Neuronal stem cell (in vitro differentiated cells): Measurements from ENCODE around the gene BAG2.

Source experiments
- DNase-seq: peaks from one replicate; pipeline ENCODE4 v3.0.0-alpha.2; 2013; ENCODE audit warnings: low spot score
- H2AFZ ChIP-seq: one replicate; pipeline ENCODE4 v1.6.1; 2013; ENCODE audit warnings: mild to moderate bottlenecking, low read length, inconsistent platforms
- H2AK5ac ChIP-seq: 2 replicates; pipeline ENCODE4 v1.6.1; 2013; ENCODE audit warnings: low read depth, mild to moderate bottlenecking, inconsistent platforms, low read length, moderate library complexity, mixed read lengths
- H2BK120ac ChIP-seq: 2 replicates; pipeline ENCODE4 v1.6.1; 2013; ENCODE audit warnings: low read depth, mild to moderate bottlenecking, inconsistent platforms, low read length, moderate library complexity, mixed read lengths
- H2BK12ac ChIP-seq: one replicate; pipeline ENCODE4 v1.6.1; 2013; ENCODE audit warnings: low read length, inconsistent platforms
- H2BK15ac ChIP-seq: 2 replicates; pipeline ENCODE4 v1.6.1; 2013; ENCODE audit warnings: mild to moderate bottlenecking, low read length, inconsistent platforms, mixed read lengths
- H2BK5ac ChIP-seq: one replicate; pipeline ENCODE4 v1.6.1; 2013; ENCODE audit warnings: inconsistent platforms, mild to moderate bottlenecking, low read length, moderate library complexity
- H3K14ac ChIP-seq: one replicate; pipeline ENCODE4 v1.6.1; 2013; ENCODE audit warnings: low read length, inconsistent platforms
- H3K18ac ChIP-seq: 2 replicates; pipeline ENCODE4 v1.6.1; 2013; ENCODE audit warnings: low read length, inconsistent platforms
- H3K23ac ChIP-seq: 2 replicates; pipeline ENCODE4 v1.6.1; 2013; ENCODE audit warnings: low read depth, mild to moderate bottlenecking, mixed read lengths, low read length, inconsistent platforms; ENCODE audit not compliant: poor library complexity
- H3K27ac ChIP-seq: replicated peaks from 3 replicates; pipeline ENCODE4 v1.5.1; 2013; ENCODE audit warnings: low read length, inconsistent platforms
- H3K27me3 ChIP-seq, 3 experiments: 2 replicates each; pipeline ENCODE4 v1.6.1; 2013; ENCODE audit warnings: low read length in 3 of 3, mild to moderate bottlenecking in 2 of 3, inconsistent platforms in 1 of 3, low read depth in 1 of 3, mixed read lengths in 1 of 3, moderate library complexity in 1 of 3; ENCODE audit not compliant: control insufficient read depth in 3 of 3, insufficient read depth in 3 of 3
- H3K36me3 ChIP-seq, 2 donors: replicated peaks in 1 of 2; 2 replicates each; pipeline ENCODE4 v1.6.1; 2013; ENCODE audit warnings: low read length in 2 of 2; ENCODE audit not compliant: control insufficient read depth in 2 of 2, insufficient read depth in 2 of 2
- H3K4ac ChIP-seq: 2 replicates; pipeline ENCODE4 v1.6.1; 2013; ENCODE audit warnings: inconsistent platforms, mild to moderate bottlenecking, low read length, moderate library complexity
- H3K4me1 ChIP-seq, 2 donors: 1 replicate in 1 of 2; 2 replicates in 1 of 2; pipeline ENCODE4 v1.6.1; 2013; ENCODE audit warnings: low read length in 2 of 2, low read depth in 1 of 2; ENCODE audit not compliant: control insufficient read depth in 2 of 2, insufficient read depth in 1 of 2
- H3K4me2 ChIP-seq: one replicate; pipeline ENCODE4 v1.6.1; 2013; ENCODE audit warnings: mild to moderate bottlenecking, low read length, inconsistent platforms; ENCODE audit not compliant: insufficient read depth, poor library complexity, severe bottlenecking
- H3K4me3 ChIP-seq, 2 donors: 2 replicates each; pipeline ENCODE4 v1.5.1; 2013; ENCODE audit warnings: low read length in 2 of 2, mild to moderate bottlenecking in 2 of 2, inconsistent platforms in 1 of 2, moderate library complexity in 1 of 2
- H3K79me1 ChIP-seq: one replicate; pipeline ENCODE4 v1.6.1; 2013; ENCODE audit warnings: low read depth, mild to moderate bottlenecking, inconsistent platforms, low read length, moderate library complexity
- H3K9ac ChIP-seq: one replicate; pipeline ENCODE4 v1.6.1; 2013; ENCODE audit warnings: mild to moderate bottlenecking, low read depth, low read length, inconsistent platforms; ENCODE audit not compliant: poor library complexity
- H3K9me3 ChIP-seq, 2 donors: replicated peaks in 1 of 2; 2 replicates each; pipeline versions ENCODE3 to v1.6.1; 2013; ENCODE audit warnings: low read length in 2 of 2, mild to moderate bottlenecking in 2 of 2, inconsistent platforms in 1 of 2, low read depth in 1 of 2, mixed read lengths in 1 of 2, moderate library complexity in 1 of 2; ENCODE audit not compliant: control insufficient read depth in 2 of 2, insufficient read depth in 1 of 2
- H4K8ac ChIP-seq: one replicate; pipeline ENCODE4 v1.6.1; 2013; ENCODE audit warnings: low read depth, mild to moderate bottlenecking, inconsistent platforms, low read length, moderate library complexity
- H4K91ac ChIP-seq: one replicate; pipeline ENCODE4 v1.6.1; 2013; ENCODE audit warnings: low read length, low read depth, mild to moderate bottlenecking, inconsistent platforms; ENCODE audit not compliant: poor library complexity
- whole genome bisulfite sequencing, 2 donors: extraction: QIAGEN DNeasy Blood & Tissue Kit; methylation state at CpG; one replicate each; pipeline ENCODE4 v1.1.7; 2013; ENCODE audit warnings: missing lambda C conversion rate in 2 of 2, mixed read lengths in 1 of 2; ENCODE audit not compliant: insufficient read length in 2 of 2, insufficient replicate concordance in 1 of 2; ENCODE audit errors: extremely low coverage in 2 of 2; 5-methylcytosine and 5-hydroxymethylcytosine counted together

BAG2 gene

DNA sequence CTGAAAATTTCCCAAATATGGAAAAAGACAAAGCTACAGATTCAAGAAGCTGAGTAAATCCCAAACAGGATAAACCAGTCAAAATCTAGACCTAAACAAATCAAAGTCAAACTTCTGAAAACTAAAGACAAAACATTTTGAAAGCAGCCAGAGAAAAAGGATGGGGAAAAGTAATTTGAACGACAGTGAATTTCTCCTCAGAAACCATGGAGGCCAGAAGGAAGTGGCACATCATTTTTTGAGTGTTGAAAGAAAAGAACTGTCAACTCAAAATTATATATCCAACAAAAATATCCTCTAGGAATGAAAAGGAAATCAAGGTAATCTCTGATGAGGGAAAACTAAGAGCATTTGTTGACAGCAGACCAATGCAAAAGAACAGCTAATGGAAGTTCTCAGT is 43.1 kb downstream of the BAG2 start:
- Histone ChIP-seq H2AK5ac (no peak overlapping the region), H2BK5ac (no peak overlapping the region), H2AFZ (no peak overlapping the region), H3K4me2 (no peak overlapping the region), H2BK12ac (no peak overlapping the region), H3K79me1 (peaks cover 3% of the 10 kb centered on the region), H3K36me3 (no peaks in the 10 kb centered on the region), H3K9ac (no peak overlapping the region), H4K91ac (no peak overlapping the region), H4K8ac (no peak overlapping the region), H3K9me3 (peaks cover 1 to 34% of the 10 kb centered on the region in 2 donors), H3K27ac (no peak overlapping the region), H3K27me3 (no peaks in the 10 kb centered on the region), H3K18ac (no peak overlapping the region), H3K23ac (no peak overlapping the region), H3K4me1 (no peaks in the 10 kb centered on the region), H3K14ac (no peak overlapping the region), H3K4ac (no peak overlapping the region), H2BK15ac (no peak overlapping the region), H3K4me3 (no peak overlapping the region), H2BK120ac (no peak overlapping the region)
- no CpG with 5 or more reads among the region's 1 CpG for WGBS, 2 donors
- DNase-seq: no peak

DNA sequence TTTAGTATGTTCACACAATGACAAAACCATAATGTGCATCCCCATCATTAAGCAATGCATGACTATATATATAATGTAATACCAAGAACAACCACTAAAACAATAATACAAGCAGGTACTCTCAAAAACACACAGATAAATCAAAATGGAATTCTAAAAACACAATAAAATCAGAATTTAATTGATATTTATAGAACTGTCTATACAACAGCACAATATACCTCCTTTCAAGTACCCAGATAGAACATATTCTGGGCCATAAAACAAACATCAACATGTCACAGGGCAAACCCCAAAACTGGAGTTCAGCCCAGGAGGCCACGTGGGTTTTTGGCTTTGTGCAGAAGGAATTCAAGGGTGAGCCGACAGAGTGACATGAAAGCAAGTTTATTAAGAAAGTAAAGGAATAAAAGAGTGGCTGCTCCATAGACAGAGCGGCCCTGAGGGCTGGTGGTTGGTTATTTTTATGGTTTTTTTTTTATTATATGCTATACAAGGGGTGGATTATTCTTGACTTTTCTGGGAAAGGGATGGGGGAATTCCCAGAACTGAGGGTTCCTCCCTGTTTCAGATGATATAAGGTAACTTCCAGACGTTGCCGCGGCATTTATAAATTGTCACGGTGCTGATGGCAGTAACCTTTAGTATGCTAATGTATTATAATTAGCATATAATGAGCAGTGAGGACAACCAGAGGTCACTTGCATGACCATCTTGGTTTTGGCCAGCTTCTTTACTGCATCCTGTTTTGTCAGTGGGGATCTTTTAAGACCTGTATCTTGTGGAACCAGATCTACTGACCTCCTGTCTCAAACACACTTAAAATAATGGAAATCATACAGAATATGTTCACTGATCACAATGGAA is 44.3 kb downstream of the BAG2 start:
- H2BK12ac ChIP-seq: no peak overlapping the region

DNA sequence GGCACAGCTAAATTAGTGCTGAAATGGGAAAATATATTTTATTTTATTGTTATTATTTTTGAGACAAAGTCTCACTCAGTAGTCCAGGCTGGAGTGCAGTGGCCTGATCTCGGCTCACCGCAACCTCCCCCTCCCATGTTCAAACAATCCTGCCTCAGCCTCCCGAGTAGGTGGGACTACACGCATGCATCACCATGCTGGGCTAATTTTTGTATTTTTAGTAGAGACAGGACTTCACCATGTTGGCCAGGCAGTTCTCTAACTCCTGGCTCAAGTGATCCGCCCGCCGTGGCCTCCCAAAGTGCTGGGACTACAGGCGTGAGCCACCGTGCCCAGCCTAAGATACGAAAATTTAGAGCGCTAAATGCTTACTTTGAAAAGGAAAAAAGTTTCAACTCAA is 45.1 kb downstream of the BAG2 start:
- Histone ChIP-seq H3K27me3 (no peaks in the 10 kb centered on the region), H2BK15ac (no peak overlapping the region), H2BK12ac (no peak overlapping the region), H3K4ac (no peak overlapping the region), H3K79me1 (peaks cover 3% of the 10 kb centered on the region), H3K18ac (no peak overlapping the region), H3K36me3 (no peaks in the 10 kb centered on the region), H4K91ac (no peak overlapping the region), H3K4me2 (no peak overlapping the region), H3K23ac (no peak overlapping the region), H2AK5ac (no peak overlapping the region), H3K27ac (no peak overlapping the region), H2AFZ (no peak overlapping the region), H2BK5ac (no peak overlapping the region), H3K9me3 (peaks cover 1 to 37% of the 10 kb centered on the region in 2 donors), H4K8ac (no peak overlapping the region), H3K14ac (no peak overlapping the region), H3K9ac (no peak overlapping the region), H3K4me1 (no peaks in the 10 kb centered on the region), H2BK120ac (no peak overlapping the region), H3K4me3 (no peak overlapping the region)
- whole genome bisulfite sequencing, 2 donors: no CpG with 5 or more reads among the region's 11 CpGs
- no peak for DNase-seq

More for the DNA sequence above, 44.3 kb downstream of the BAG2 start:
- Histone ChIP-seq H3K4me3 (no peak overlapping the region), H3K4me2 (no peak overlapping the region), H3K27ac (no peak overlapping the region), H3K14ac (no peak overlapping the region), H4K8ac (no peak overlapping the region), H3K18ac (no peak overlapping the region), H3K9ac (no peak overlapping the region), H2BK5ac (no peak overlapping the region), H4K91ac (no peak overlapping the region), H2AFZ (no peak overlapping the region), H2BK15ac (no peak overlapping the region), H3K4me1 (no peaks in the 10 kb centered on the region), H2AK5ac (no peak overlapping the region), H3K23ac (no peak overlapping the region), H3K4ac (no peak overlapping the region), H3K79me1 (peaks cover 3% of the 10 kb centered on the region), H3K9me3 (peaks cover 1 to 37% of the 10 kb centered on the region in 2 donors), H3K27me3 (no peaks in the 10 kb centered on the region), H3K36me3 (no peaks in the 10 kb centered on the region), H2BK120ac (no peak overlapping the region)
- DNase-seq: no peak
- WGBS, 2 donors: no CpG with 5 or more reads among the region's 7 CpGs

DNA sequence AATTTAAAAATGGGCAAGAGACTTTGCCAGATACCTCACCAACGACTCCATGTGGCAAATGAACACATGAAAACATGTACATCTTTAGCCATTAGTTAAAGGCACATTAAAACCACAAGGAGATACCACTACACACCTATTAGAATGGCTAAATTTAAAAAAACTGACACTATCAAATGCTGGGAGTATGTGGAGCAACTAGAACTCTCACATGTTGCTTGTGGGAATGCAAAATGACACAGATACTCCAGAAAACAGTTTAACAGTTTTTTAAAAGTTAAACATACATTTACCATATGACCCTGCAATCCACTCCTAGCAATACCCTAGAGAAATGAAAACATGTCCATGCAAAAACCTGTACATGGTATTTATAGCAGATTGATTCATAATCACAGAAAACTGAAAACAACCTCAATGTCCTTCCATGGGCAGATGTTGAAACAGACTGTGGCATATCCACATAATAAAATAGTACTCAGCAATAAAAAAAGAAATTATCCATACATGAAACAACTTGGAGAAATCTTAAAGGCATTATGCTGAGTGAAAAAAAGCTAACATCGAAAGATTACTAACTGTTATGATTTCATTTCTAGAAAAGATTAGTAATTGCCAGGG is 48.1 kb downstream of the BAG2 start:
- no CpG with 5 or more reads among the region's 2 CpGs for WGBS, 2 donors
- Histone ChIP-seq H2BK5ac (no peak overlapping the region), H3K4me3 (no peak overlapping the region), H3K9ac (no peak overlapping the region), H3K9me3 (peaks cover 0 to 30% of the 10 kb centered on the region in 2 donors), H3K27ac (no peak overlapping the region), H3K36me3 (no peaks in the 10 kb centered on the region), H3K27me3 (no peaks in the 10 kb centered on the region), H2BK15ac (no peak overlapping the region), H2BK120ac (no peak overlapping the region), H3K79me1 (no peaks in the 10 kb centered on the region), H3K14ac (no peak overlapping the region), H3K4me2 (no peak overlapping the region), H3K4ac (no peak overlapping the region), H3K23ac (no peak overlapping the region), H2AK5ac (no peak overlapping the region), H2AFZ (no peak overlapping the region), H4K91ac (no peak overlapping the region), H4K8ac (no peak overlapping the region), H3K18ac (no peak overlapping the region), H3K4me1 (no peaks in the 10 kb centered on the region), H2BK12ac (no peak overlapping the region)
- DNase-seq: no peak
